VCaP (cell line): ENCODE data around the gene NCAPG2.

Experiments
- H3K27ac ChIP-seq: fragments of 450-650 bp; 2 replicates; pipeline ENCODE4 v1.5.1; 2017
- CTCF ChIP-seq: fragments of 450-650 bp; conservative IDR thresholded peaks from 2 replicates; pipeline ENCODE4 v1.5.1; 2017; ENCODE audit warnings: mild to moderate bottlenecking, moderate library complexity

The NCAPG2 gene

GRCh38 chr7:158747408-158747807 is 42.8 kb upstream of the NCAPG2 start:
- TF ChIP-seq CTCF: no peak
- no peak overlapping the region for H3K27ac ChIP-seq

- no peak overlapping the region for H3K27ac ChIP-seq
- TF ChIP-seq CTCF: no peak
These were observed 42.4 kb upstream of the NCAPG2 start for GRCh38 chr7:158746957-158747356.

GRCh38 chr7:158745057-158745715 is 40.6 kb upstream of the NCAPG2 start:
- no peak for TF ChIP-seq CTCF
- H3K27ac ChIP-seq: no peak overlapping the region

GRCh38 chr7:158744070-158744469 is 39.5 kb upstream of the NCAPG2 start:
- no peak for TF ChIP-seq CTCF
- no peak overlapping the region for H3K27ac ChIP-seq

- no peak for TF ChIP-seq CTCF
- H3K27ac ChIP-seq: no peak overlapping the region
These were observed 38.6 kb upstream of the NCAPG2 start for GRCh38 chr7:158743219-158743618.

GRCh38 chr7:158742065-158742821 is 37.6 kb upstream of the NCAPG2 start:
- TF ChIP-seq CTCF: no peak
- H3K27ac ChIP-seq: no peak overlapping the region

GRCh38 chr7:158741294-158741666 is 36.7 kb upstream of the NCAPG2 start:
- peak overlapping the region; percentile 35 for H3K27ac ChIP-seq
- TF ChIP-seq CTCF: no peak
